Erythroblast (primary cell): ENCODE results near the gene IL12RB1.

Experiments used
- GATA1 ChIP-seq: IDR thresholded peaks from 2 replicates; pipeline ENCODE4 v1.6.1; 2011; ENCODE audit warnings: low read depth, mild to moderate bottlenecking, control low read depth, low read length, moderate library complexity
- POLR2A ChIP-seq: IDR thresholded peaks from 2 replicates; pipeline ENCODE4 v1.6.1; 2011; ENCODE audit warnings: mild to moderate bottlenecking, low read length

DNA sequence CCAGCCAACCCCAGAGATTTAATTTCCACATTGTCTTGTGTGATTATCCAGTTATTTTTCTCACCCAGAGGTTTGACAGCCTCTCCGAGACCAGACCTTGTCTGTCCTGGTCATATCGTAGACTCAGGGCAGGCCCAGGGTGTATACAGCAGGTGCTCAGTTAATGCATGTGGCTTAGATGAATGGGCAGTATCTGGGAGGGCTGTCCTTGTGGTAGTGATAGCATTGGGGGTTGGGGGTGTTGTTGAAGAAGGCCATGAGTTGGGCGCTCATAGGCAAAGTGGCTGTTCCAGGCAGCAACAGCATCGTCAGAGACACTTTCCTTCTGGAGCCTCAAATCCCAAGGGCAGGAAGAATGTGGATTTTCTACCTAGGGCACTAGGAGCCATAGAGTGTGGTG, 27.7 kb upstream of the IL12RB1 start:
- no peak for TF ChIP-seq POLR2A
- no peak for TF ChIP-seq GATA1
